ENCODE measurements around the gene ARMH3.

Gene ARMH3

GRCh38 chr10:101956117-101956516 lies 99.9 kb downstream of the ARMH3 start:
- no peak for TF ChIP-seq CTCF (IDR thresholded peaks at IDR 0.05; ENCODE audit: low read depth, low read length)

GRCh38 chr10:101952191-101952590 lies 103.8 kb downstream of the ARMH3 start:
- TF ChIP-seq CTCF (IDR thresholded peaks at IDR 0.05; ENCODE audit: low read depth, low read length): no peak
- H3K4me3 ChIP-seq (ENCODE audit: low read depth, low read length): no peak overlapping the region

More at GRCh38 chr10:101956117-101956516, 99.9 kb downstream of the ARMH3 start:
- no peak overlapping the region for H3K4me3 ChIP-seq (ENCODE audit: low read depth, low read length)

- TF ChIP-seq CTCF (IDR thresholded peaks at IDR 0.05; ENCODE audit: low read depth, low read length): no peak
- no peak overlapping the region for H3K4me3 ChIP-seq (ENCODE audit: low read depth, low read length)
These were observed 105.8 kb downstream of the ARMH3 start for GRCh38 chr10:101950213-101950612.

GRCh38 chr10:101941871-101942270 lies 114.1 kb downstream of the ARMH3 start:
- H3K4me3 ChIP-seq (ENCODE audit: low read depth, low read length): no peak overlapping the region
- no peak for TF ChIP-seq CTCF (IDR thresholded peaks at IDR 0.05; ENCODE audit: low read depth, low read length)

- no peak overlapping the region for H3K4me3 ChIP-seq (ENCODE audit: low read depth, low read length)
- TF ChIP-seq CTCF (IDR thresholded peaks at IDR 0.05; ENCODE audit: low read depth, low read length): no peak
These were observed 115.1 kb downstream of the ARMH3 start for GRCh38 chr10:101940916-101941315.

- no peak overlapping the region for H3K4me3 ChIP-seq (ENCODE audit: low read depth, low read length)
- TF ChIP-seq CTCF (IDR thresholded peaks at IDR 0.05; ENCODE audit: low read depth, low read length): no peak
These were observed 116.2 kb downstream of the ARMH3 start for GRCh38 chr10:101939729-101940128.

GRCh38 chr10:101939008-101939648 lies 116.8 kb downstream of the ARMH3 start:
- no peak for TF ChIP-seq CTCF (IDR thresholded peaks at IDR 0.05; ENCODE audit: low read depth, low read length)
- H3K4me3 ChIP-seq (ENCODE audit: low read depth, low read length): 0 out of 2 replicates have a peak overlapping the region, but pooled peaks have one; percentile 20
